NCI-H187 (cell line): ENCODE results near the gene CDC42BPB.

Source experiments
- DNase-seq, 2 experiments: peaks; one replicate each; lab custom pipeline; 2025; lab: John Stamatoyannopoulos, UW

Gene CDC42BPB

DNA sequence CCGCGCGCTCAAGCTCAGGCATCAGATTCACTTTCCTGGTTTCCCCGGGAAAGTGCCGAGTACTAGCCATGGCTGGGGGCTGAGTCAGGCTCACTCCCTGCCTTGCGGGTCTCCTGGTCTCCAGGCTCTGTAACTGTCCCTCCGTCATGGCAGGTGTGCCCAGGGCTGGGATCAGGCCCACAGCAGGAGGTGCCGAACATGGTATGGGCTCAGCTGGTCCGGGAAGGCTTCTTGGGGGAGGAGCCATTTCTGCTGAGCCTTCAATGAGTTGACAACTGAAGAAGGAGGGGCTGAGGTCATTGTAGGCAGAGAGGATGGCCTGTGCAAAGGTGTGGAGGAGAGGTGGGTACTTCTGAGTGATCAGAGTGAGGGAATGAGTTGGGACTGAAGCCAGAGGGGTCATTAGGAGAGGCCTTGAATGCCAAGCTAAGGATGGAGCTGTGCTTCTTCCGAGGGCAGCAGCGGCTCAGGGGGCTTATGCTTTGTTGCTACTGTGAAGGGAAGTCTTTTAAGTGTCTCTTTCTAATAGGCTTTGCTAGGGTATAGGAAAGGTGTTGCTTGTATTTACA is 37.9 kb upstream of the CDC42BPB start:
- DNase-seq: no peak

- DNase-seq: no peak
These were observed 37.3 kb upstream of the CDC42BPB start, which contains the start of gene EXOC3L4 for GRCh38 chr14:103094406-103095209. TSS of gene EXOC3L4 (plus strand) at chr14:103094725. CDS start at chr14:103100220, 5,495 bp downstream.

DNA sequence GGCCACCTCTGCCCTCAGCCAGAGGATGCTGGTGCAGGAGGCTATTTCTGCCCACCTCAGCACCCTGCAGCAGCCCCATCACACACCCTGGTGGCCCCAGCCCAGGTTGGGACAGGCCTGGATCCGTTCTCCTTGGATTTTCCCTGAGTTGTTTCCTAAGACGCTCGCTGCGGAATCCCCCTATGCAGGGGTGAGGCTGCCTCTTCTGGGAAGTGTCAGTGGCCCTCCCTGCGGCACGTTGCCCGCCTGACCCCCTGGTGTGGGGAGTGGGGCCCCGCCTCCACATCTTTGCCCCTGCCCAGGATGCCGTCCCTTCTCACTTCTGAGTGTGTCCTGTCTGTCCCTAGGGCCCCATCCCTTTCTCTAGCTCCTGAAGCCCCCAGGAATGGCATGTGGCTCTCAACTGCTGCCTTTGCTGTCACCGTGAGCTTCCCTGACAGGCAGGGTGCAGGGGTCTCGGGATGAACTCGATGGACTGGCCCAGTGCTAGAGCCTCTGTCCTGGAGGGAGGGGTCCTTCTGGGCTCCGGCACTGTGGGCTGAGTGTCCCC is 36.6 kb upstream of the CDC42BPB start:
- no peak for DNase-seq

- no peak for DNase-seq
These were observed 34.5 kb upstream of the CDC42BPB start for GRCh38 chr14:103091883-103092222.

DNA sequence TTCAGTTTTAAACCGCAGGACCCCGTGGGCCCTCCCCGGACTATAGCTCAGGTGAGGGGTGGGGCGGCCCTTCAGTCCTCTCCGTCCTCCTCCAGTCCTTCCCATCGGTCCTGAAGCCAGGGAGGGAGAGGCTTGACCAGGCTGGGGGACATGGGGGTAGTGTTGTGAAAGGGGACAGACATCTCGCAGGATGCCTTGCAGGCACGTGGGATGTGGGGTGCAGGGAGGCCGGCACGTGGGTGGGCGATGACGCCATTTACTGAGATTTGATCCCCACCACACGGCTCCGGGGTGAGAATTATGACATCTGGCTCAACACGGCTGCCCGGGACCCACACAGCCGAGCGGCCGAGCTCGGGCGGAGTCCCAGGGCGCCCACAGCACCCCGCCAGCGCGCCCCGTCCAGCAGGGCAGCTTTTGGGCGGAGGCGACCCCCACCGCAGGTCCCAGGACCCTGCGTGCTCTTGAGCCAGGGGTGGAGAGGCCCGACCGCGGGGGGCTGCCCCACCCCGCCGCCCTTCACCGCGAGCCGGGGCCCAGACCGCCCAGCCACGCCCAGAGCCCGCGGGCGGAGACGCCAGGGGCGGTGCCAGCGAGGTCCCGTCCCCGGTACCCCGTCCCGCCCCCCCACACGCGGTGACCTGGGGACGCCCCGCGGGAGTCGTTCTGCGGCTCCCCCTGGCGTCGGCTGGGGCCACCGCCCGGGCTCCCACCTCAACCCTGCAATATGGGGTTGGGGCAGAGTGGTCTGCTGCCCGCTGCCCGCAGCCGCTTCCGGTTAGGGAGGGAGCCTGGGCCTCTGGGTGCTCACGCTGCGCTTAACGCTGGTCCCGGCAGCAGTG is 33.9 kb upstream of the CDC42BPB start:
- no peak for DNase-seq

- no peak for DNase-seq
These were observed 33.2 kb upstream of the CDC42BPB start for GRCh38 chr14:103090481-103091020.

GRCh38 chr14:103089386-103090335 is 32.3 kb upstream of the CDC42BPB start:
- no peak for DNase-seq

DNA sequence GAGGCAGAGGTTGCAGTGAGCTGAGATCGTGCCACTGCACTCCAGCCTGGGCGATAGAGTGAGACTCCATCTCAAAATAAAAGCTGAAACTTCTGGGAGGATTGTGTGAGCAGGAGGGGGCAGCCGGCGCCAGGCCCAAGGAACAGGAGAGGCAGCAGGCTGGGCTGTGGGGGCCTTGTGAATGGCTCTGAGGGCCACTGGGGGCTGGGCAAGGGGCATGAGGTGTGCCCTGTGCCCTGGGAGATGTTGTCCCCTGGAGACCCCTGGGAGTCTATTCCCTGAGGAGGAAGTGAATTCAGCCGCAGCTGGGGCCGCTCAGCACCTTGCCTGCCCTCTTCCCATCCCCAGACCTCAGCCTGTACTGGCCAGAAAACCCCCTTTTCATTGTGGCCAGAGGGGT is 31.6 kb upstream of the CDC42BPB start:
- no peak for DNase-seq

DNA sequence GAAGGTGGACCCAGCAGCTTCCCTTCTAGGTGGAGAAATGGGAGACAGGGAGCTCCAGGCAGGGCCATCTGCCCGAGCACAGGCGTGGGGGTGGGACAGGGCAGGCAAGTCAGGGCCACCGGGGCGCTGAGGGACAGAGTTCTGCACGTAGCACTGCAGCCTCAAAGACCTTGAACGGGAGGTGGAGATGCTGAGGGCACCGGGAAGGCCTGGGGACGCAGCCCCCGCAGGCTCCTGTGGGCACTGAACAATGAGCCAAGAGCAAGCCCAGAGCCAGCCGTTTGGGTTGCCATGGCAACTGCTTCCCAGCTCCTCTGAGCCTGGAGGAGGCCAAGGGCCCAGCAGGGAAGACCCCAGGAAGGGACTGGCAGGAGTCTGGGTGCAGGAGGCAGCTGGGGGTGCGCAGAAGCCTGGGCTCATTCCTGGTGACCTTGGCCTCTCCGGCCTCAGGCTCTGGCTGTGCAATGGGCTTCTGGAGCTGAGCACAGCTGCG is 30.0 kb upstream of the CDC42BPB start:
- no peak for DNase-seq

GRCh38 chr14:103086771-103087342 is 29.5 kb upstream of the CDC42BPB start:
- no peak for DNase-seq

- no peak for DNase-seq
These were observed 28.1 kb upstream of the CDC42BPB start for GRCh38 chr14:103085106-103086091.

DNA sequence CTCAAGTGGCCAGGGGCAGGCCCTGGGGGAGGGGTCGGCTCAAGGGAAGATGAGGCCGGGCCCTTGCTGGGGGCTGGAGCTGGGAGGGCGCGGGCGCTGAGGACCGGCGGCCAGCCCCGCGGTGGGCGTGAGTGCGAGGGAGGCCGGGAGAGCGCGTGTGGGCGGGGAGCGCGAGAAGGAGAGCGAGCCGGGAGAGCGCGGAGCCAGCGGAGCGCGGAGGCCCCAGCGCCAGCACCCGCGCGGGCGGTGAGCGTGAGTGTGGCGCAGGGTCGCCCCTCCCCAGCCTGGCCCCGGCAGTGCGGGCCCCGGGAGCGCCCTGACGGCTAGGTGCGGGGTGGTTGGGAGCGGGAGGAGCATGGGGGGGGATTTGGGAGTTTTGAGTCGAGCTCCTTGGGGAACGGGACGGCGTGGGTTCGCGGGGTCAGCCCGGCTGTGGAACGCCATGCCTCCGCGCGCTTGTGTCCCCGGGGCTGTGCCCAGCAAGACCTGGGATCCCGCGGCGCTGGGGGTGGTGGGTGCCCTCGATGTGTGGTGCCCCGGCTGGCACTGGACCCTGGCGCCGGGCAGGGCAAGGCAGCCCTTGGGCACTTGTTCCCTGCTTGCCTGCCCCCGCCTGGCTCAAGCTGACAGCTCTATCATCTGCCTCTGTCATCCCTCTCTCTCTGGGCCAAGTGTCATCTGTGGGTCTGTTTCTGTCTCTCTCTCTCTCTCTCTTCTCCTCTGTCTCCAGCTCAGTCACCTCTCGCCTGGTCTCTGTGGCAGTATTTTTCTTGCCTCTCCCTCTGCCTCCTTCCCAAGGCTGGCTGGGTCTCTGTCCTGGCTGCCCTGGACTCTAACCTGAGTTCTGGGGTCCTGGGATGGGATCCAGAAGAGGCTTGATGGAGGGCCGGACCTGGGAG is 26.9 kb upstream of the CDC42BPB start, which contains the start of gene LBHD2:
Gene LBHD2 (plus strand): TSS at position 190 of the 899 bp plus-strand sequence. CDS start 1,803 bp downstream, outside the sequence.
- DNase-seq: no peak

DNA sequence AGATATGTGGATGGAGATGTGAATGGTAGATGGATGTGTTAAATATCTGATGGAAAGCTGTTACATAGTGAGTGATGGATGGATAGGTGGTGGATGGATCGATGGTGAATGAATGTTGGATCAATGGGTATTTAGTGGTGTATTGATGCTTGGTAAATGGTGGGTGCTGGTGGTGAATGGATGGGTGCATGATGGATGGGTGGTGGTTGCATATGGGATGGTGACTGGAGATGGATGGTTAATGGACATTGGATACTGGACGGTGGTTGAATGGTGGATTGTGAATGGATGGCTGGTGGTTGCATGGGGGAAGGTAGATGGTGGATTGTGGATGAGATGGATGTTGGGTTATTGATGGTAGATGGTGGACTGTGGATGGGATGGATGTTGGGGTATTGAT is 24.6 kb upstream of the CDC42BPB start:
- DNase-seq: no peak

DNA sequence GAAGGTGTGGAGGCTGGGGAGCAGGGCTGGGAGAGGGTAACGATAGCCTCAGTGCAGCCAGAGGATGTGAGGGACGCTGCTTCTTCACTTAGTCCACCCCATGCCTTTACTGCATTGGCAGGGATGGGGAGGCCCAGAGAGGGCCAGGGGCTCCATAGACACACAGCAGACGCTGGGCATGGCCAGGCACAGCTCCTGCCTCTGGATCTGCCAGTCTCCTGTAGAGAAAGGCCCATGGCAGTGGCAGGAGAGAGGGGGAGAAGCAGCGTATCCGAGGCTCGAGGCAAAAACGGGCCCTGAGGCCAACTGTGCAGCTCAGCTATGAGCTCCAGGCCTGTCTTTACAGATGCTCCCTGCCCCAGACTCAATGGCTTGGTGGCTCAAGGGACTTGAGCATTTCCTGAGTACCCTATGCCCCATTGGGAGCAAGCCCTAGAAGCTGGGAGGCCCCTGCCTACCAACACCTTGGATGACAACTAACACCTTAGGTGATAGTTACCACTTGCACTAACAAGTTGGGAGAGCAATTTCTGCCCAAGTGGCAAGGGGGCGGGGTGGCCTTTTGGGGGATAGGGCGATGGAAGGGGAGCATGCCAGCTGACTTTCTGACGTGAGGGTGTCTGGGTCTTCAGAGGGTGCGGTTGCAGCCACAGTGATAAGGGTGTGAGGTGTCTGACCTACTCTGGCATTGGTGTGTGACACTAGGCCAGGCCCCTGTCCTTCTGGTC is 21.7 kb upstream of the CDC42BPB start:
- no peak for DNase-seq

DNA sequence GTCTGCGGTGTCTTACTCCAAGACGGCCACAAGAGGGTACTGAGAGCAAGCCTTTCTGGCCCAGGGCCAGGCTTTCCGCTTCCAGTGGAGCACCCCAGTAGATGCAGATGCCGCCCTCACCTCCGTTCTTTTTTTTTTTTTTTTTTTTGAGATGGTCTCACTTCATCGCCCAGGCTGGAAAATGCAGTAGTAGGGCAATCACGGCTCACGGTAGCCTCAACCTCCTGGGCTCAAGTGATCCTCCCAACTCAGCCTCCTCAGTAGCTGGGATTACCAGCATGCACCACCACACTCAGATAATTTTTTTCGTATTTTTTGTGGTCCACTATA is 21.0 kb upstream of the CDC42BPB start:
- peak; percentile 23 to 76 for DNase-seq

DNA sequence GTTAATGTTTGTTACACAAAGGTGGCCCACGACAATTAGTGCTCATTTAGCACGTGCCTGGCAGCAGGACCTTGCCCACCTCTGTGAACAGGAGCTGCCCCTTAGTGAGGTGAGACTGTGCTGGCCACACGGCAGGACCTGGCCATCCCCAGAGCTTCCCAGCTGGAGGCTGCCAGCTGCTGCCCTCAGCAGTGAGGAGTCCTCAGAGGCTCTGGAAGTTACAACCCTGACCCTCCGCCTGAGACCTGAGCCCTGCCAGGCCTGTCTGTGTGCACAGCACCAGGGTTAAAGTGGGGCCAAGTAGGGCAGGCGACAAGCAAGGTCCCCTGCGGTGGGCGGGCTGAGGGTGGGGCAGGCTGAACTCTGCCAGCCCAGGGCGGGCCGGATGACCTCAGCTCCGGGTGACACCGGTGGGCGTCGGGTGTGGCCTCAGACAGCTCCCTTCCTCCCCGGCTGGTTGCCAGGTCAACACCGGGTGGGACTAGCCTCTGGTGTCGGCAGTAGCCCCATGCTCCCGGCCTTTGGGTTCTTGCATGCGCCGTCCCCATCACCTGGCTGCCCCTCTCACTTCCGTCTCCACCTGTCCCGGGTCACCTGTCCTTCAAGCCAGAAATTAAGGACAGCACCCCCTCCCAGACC is 17.5 kb upstream of the CDC42BPB start:
- no peak for DNase-seq
